ENCODE measurements around the gene SEPTIN5.

The SEPTIN5 gene

GRCh38 chr22:19735665-19736510, 21.6 kb downstream of the SEPTIN5 start:
- no peak for FAIRE-seq

- no peak for FAIRE-seq
Observed at GRCh38 chr22:19737846-19738663, 23.8 kb downstream of the SEPTIN5 start.

GRCh38 chr22:19738664-19739447, 24.6 kb downstream of the SEPTIN5 start:
- no peak for FAIRE-seq

GRCh38 chr22:19739448-19739895, 25.2 kb downstream of the SEPTIN5 start:
- no peak for FAIRE-seq

- no peak for FAIRE-seq
Observed at GRCh38 chr22:19739911-19740449, 25.7 kb downstream of the SEPTIN5 start.

- no peak for FAIRE-seq
Observed at GRCh38 chr22:19740586-19740985, 26.3 kb downstream of the SEPTIN5 start.

- FAIRE-seq = no peak
Observed at GRCh38 chr22:19741053-19741452, 26.8 kb downstream of the SEPTIN5 start.

- FAIRE-seq = no peak
Observed at GRCh38 chr22:19742160-19743066, 28.1 kb downstream of the SEPTIN5 start.

- no peak for FAIRE-seq
Observed at GRCh38 chr22:19743081-19743480, 28.8 kb downstream of the SEPTIN5 start.

- FAIRE-seq = no peak
Observed at GRCh38 chr22:19743651-19744050, 29.3 kb downstream of the SEPTIN5 start.

- FAIRE-seq = no peak
Observed at GRCh38 chr22:19744350-19745006, 30.2 kb downstream of the SEPTIN5 start.

- FAIRE-seq = no peak
Observed at GRCh38 chr22:19745155-19746101, 31.1 kb downstream of the SEPTIN5 start.

- no peak for FAIRE-seq
Observed at GRCh38 chr22:19746726-19747125, 32.4 kb downstream of the SEPTIN5 start.

- FAIRE-seq = no peak
Observed at GRCh38 chr22:19747551-19747950, 33.2 kb downstream of the SEPTIN5 start.

GRCh38 chr22:19748139-19748538, 33.8 kb downstream of the SEPTIN5 start:
- FAIRE-seq = no peak

GRCh38 chr22:19748991-19749664, 34.8 kb downstream of the SEPTIN5 start:
- no peak for FAIRE-seq

GRCh38 chr22:19749876-19750275, 35.6 kb downstream of the SEPTIN5 start:
- no peak for FAIRE-seq

GRCh38 chr22:19750507-19751490, 36.5 kb downstream of the SEPTIN5 start:
- FAIRE-seq = no peak

Measured in colon (tissue), 2 donors.